ENCODE measurements around the gene WDPCP. TPM values are rescaled to one million over a fixed set of nuclear protein-coding genes. Genes with fewer than 3 reads are reported as not detected.

Gene WDPCP
- total and polyA plus RNA-seq, 10 of the 15 experiments (the other 5 are each of a cell fraction or from before 2014, with no cell fraction given), result 2.1 to 7.9 (median 4.6) TPM

DNA sequence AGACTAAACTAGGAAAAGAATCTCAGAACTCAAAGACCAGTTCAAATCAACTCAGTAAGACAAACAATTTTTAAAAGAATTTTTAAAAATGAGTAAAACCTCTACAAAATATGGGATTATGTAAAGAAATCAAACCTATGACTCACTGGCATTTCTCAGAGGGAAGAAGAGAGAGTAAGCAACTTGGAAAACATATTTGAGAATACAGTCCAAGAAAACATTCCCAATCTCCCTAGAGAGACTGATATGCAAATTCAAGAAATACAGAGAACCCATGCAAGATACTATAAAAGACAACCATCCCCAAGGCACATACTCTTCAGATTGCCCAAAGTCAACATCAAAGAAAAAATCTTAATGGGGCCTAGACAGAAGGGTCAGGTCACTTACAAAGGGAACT, 162.7 kb downstream of the WDPCP start:
- SMC1A ChIA-PET (ENCODE audit: uncharacterized antibody, unreplicated experiment), result interaction anchor here (0.7 to 1.1 kb wide), 2 partner anchors 8 to 13 kb away, joined by 3 read pairs; no protein-coding TSS in a partner anchor
- Histone ChIP-seq H3K27me3 (replicated peaks in 1 of 2; ENCODE audit: control insufficient read depth in 2 of 2, insufficient read depth in 2 of 2, low read length in 1 of 2) (no peaks in the 10 kb centered on the region), H3K4me3 (no peak overlapping the region), H3K36me3 (ENCODE audit: control insufficient read depth in 2 of 2, insufficient read depth in 2 of 2, low read length in 1 of 2) (no peaks in the 10 kb centered on the region), H3K4me2 (ENCODE audit: control insufficient read depth, insufficient read depth) (no peak overlapping the region), H4K20me1 (ENCODE audit: control insufficient read depth, insufficient read depth) (no peaks in the 10 kb centered on the region), H2AFZ (ENCODE audit: control insufficient read depth, low read depth, low read length) (no peak overlapping the region), H3K4me1 (ENCODE audit: control insufficient read depth, insufficient read depth, low read length) (no peaks in the 10 kb centered on the region), H3K27ac (ENCODE audit: control insufficient read depth, insufficient read depth) (no peak overlapping the region), H3K9ac (ENCODE audit: control insufficient read depth, insufficient read depth, low read length) (no peak overlapping the region), H3K79me2 (ENCODE audit: control insufficient read depth, insufficient read depth, low read length) (no peaks in the 10 kb centered on the region), H3K9me3 (replicated peaks; ENCODE audit: control insufficient read depth, insufficient read depth, low read length) (no peaks in the 10 kb centered on the region; the same call in 2 of the 3 replicates)
- FAIRE-seq (no peak), ATAC-seq (no peak), DNase-seq (ENCODE audit: low read depth, low spot score) (no peak)
- CTCF ChIA-PET, result interaction anchor here (1.1 to 2.2 kb wide), 5 partner anchors 8 to 639 kb away, joined by 3 to 13 read pairs (median 6); no protein-coding TSS in a partner anchor
- in situ Hi-C loops (cut with MboI), result no loop called here
- POLR2A ChIA-PET, result no interaction called here
- intact Hi-C loops (cut with micrococcal nuclease; ENCODE audit: unreplicated experiment), result loop anchor here (10.0 kb wide), 1 partner anchor 361 kb away; no protein-coding TSS in a partner anchor
- RAD21 ChIA-PET (ENCODE audit: unreplicated experiment), result no interaction called here
- no TSS peak for BruUV-seq (replicated peaks)
- no peak for TF ChIP-seq FOXM1 (IDR thresholded peaks at IDR 0.05; ENCODE audit: low read depth, low read length)
- no peak for TF ChIP-seq CREB1 (IDR thresholded peaks at IDR 0.05; ENCODE audit: low read depth)
- TF ChIP-seq, protein P1, sequence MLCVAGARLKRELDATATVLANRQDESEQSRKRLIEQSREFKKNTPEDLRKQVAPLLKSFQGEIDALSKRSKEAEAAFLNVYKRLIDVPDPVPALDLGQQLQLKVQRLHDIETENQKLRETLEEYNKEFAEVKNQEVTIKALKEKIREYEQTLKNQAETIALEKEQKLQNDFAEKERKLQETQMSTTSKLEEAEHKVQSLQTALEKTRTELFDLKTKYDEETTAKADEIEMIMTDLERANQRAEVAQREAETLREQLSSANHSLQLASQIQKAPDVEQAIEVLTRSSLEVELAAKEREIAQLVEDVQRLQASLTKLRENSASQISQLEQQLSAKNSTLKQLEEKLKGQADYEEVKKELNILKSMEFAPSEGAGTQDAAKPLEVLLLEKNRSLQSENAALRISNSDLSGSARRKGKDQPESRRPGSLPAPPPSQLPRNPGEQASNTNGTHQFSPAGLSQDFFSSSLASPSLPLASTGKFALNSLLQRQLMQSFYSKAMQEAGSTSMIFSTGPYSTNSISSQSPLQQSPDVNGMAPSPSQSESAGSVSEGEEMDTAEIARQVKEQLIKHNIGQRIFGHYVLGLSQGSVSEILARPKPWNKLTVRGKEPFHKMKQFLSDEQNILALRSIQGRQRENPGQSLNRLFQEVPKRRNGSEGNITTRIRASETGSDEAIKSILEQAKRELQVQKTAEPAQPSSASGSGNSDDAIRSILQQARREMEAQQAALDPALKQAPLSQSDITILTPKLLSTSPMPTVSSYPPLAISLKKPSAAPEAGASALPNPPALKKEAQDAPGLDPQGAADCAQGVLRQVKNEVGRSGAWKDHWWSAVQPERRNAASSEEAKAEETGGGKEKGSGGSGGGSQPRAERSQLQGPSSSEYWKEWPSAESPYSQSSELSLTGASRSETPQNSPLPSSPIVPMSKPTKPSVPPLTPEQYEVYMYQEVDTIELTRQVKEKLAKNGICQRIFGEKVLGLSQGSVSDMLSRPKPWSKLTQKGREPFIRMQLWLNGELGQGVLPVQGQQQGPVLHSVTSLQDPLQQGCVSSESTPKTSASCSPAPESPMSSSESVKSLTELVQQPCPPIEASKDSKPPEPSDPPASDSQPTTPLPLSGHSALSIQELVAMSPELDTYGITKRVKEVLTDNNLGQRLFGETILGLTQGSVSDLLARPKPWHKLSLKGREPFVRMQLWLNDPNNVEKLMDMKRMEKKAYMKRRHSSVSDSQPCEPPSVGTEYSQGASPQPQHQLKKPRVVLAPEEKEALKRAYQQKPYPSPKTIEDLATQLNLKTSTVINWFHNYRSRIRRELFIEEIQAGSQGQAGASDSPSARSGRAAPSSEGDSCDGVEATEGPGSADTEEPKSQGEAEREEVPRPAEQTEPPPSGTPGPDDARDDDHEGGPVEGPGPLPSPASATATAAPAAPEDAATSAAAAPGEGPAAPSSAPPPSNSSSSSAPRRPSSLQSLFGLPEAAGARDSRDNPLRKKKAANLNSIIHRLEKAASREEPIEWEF (IDR thresholded peaks at IDR 0.05; ENCODE audit: insufficient replicate concordance, low read depth, low read length), result no peak
- no peak for TF ChIP-seq TARDBP (IDR thresholded peaks at IDR 0.05; ENCODE audit: borderline replicate concordance)
- no peak for TF ChIP-seq PML (IDR thresholded peaks at IDR 0.05; ENCODE audit: low read length)
- TF ChIP-seq POLR2AphosphoS5 (IDR thresholded peaks at IDR 0.05; ENCODE audit: low read length), result no peak
- TF ChIP-seq STAT3 (IDR thresholded peaks at IDR 0.05; ENCODE audit: low read depth, low read length), result no peak
- no peak for TF ChIP-seq RUNX3 (IDR thresholded peaks at IDR 0.05; ENCODE audit: low read length)
- no peak for TF ChIP-seq ESRRA (IDR thresholded peaks at IDR 0.05; ENCODE audit: low read length)
- TF ChIP-seq HDAC6 (IDR thresholded peaks at IDR 0.05; ENCODE audit: unreplicated experiment), result no peak
- no peak for TF ChIP-seq MTA3 (IDR thresholded peaks at IDR 0.05; ENCODE audit: borderline replicate concordance, low read length)
- no peak for TF ChIP-seq CREM (IDR thresholded peaks at IDR 0.05; ENCODE audit: low read depth)
- no peak for TF ChIP-seq MEF2B (IDR thresholded peaks at IDR 0.05; ENCODE audit: partially characterized antibody, poor library complexity, severe bottlenecking)
- TF ChIP-seq RELB (IDR thresholded peaks at IDR 0.05; ENCODE audit: low read depth), result no peak
